Measurements from ENCODE around the gene CCNH.

Gene CCNH

DNA sequence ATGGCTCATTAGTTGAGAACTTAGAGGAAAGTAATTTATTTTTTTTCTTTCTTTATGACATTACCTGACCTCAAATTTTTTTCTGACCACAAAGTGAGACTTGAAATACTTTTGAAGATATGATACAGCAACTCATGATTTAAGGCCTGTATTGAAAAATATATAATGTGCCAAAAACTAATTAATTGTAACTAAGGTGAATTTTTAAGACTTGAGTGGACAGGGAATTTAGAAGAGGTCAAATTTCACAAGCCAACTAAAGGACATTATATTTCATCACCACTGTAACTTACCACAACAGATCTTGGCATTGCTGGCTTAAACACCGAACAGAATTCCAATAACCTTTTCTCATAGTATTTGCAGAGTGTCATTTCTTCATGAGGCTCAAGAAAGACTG lies 1.8 kb downstream of the CCNH start:
- no peak overlapping the region for H3K4me3 ChIP-seq (ENCODE audit: low read depth, low read length)
- POLR2A ChIA-PET: no interaction called here
- DNase-seq (ENCODE audit: low read depth, low spot score): peak; percentile 85
- CTCF ChIA-PET: interaction anchor here (0.8 to 2.9 kb wide), 4 partner anchors 10 to 340 kb away, joined by 3 to 26 read pairs (median 4); no protein-coding TSS in a partner anchor
- TF ChIP-seq, protein P1, sequence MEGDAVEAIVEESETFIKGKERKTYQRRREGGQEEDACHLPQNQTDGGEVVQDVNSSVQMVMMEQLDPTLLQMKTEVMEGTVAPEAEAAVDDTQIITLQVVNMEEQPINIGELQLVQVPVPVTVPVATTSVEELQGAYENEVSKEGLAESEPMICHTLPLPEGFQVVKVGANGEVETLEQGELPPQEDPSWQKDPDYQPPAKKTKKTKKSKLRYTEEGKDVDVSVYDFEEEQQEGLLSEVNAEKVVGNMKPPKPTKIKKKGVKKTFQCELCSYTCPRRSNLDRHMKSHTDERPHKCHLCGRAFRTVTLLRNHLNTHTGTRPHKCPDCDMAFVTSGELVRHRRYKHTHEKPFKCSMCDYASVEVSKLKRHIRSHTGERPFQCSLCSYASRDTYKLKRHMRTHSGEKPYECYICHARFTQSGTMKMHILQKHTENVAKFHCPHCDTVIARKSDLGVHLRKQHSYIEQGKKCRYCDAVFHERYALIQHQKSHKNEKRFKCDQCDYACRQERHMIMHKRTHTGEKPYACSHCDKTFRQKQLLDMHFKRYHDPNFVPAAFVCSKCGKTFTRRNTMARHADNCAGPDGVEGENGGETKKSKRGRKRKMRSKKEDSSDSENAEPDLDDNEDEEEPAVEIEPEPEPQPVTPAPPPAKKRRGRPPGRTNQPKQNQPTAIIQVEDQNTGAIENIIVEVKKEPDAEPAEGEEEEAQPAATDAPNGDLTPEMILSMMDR (IDR thresholded peaks at IDR 0.05; ENCODE audit: insufficient read depth, low read length, missing control alignments): no peak

DNA sequence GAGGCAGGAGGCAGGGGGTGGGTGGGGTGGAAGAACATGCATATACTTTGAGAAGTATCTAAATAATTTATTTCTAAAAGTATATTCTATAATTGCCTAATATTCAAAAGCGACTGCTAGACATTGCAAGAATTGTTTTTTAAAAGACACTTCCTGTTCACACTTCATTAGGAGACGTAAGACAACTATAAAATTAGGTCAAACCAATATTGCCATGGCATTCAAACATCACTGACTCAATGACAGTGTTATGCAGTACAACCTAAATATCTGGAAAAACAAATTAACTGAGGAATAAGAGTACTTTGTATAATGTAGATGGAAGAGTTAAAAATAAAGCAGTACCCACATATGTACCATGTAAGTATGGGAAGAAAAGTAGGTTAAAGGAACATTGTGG lies 4.5 kb downstream of the CCNH start:
- TF ChIP-seq, protein P1 (IDR thresholded peaks at IDR 0.05; ENCODE audit: insufficient read depth, low read length, missing control alignments): no peak
- CTCF ChIA-PET: interaction anchor here (1.0 kb wide), 2 partner anchors 8 to 338 kb away, joined by 3 to 7 read pairs; no protein-coding TSS in a partner anchor
- POLR2A ChIA-PET: no interaction called here
- no peak overlapping the region for H3K4me3 ChIP-seq (ENCODE audit: low read depth, low read length)
- no peak for DNase-seq (ENCODE audit: low read depth, low spot score)

DNA sequence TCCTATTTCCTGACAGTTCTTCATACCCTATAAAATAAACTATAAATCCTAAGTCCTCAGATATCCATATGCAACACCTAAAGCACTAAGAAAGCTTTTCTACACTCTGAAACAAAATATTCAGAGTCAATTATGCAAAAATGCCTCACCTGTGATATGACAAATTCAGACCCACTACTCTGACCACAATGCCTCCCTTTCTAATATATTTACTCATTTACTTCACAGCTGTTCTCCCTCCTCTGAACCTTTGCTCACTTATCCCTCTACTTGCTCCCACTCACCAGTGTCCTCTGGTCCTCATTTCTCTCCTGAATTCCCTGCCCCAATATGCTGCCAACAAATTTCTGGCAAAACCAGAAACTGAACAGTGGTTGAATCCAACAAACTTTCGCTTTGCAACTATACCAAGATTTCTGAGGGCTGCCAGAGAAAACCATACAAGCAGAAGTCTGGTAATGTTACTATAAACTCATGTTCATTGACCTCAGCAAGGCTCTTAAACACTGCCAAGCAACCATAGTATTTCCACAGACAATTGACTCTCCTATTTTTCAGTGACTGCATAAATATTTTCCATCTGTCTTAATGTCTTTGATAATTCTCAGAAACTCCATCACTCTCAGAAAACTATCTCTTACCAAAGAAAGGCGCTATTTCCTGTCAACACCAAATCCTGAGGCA lies 7.1 kb downstream of the CCNH start:
- no peak overlapping the region for H3K4me3 ChIP-seq (ENCODE audit: low read depth, low read length)
- TF ChIP-seq, protein P1 (IDR thresholded peaks at IDR 0.05; ENCODE audit: insufficient read depth, low read length, missing control alignments): no peak
- no peak for DNase-seq (ENCODE audit: low read depth, low spot score)
- CTCF ChIA-PET: interaction anchor here (2.1 to 2.5 kb wide), 2 partner anchors 9 to 335 kb away, joined by 7 to 8 read pairs; no protein-coding TSS in a partner anchor
- POLR2A ChIA-PET: no interaction called here

DNA sequence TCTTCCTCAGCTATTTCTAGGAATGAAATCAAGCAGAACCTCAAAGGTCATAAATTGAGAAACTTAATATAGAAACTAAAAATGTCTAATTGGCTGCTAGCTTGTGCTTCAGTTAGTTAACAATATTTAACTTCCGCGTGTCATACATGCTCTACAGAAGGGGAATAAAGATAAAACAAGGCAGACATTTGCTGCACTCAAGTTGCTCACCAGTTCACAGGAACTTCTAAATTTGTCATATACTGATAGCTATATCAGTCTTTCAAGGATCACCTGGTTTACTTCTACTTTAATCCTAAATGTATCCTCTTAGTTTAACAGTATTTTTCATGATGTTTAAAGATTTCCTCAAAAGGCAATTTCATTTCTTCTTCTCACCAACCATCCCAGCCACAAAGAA lies 8.4 kb downstream of the CCNH start:
- ChIA-PET CTCF (interaction anchor here (2.4 kb wide), 1 partner anchor 334 kb away, joined by 9 read pairs; no protein-coding TSS in a partner anchor), POLR2A (no interaction called here)
- H3K4me3 ChIP-seq (ENCODE audit: low read depth, low read length): no peak overlapping the region
- no peak for DNase-seq (ENCODE audit: low read depth, low spot score)
- TF ChIP-seq, protein P1 (IDR thresholded peaks at IDR 0.05; ENCODE audit: insufficient read depth, low read length, missing control alignments): no peak

DNA sequence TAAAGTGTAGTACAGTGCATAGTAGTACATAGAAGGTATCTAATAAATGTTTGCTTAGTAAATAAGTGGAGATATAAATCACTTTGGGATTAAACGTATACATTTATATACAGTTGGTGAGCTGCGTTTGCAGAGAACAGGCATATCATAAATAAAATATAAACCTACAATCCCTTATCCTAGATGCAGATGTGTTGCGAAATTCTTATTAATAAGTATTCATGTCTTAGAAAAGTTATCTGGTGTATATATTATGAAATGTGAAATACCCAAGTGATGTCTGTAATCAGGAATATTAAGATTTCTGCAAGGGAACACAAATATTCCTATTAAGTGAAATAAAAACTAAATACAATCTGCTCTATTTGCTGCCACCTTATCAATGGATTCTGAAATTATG lies 8.8 kb downstream of the CCNH start:
- DNase-seq (ENCODE audit: low read depth, low spot score): no peak
- POLR2A ChIA-PET: no interaction called here
- CTCF ChIA-PET: interaction anchor here (2.4 kb wide), 1 partner anchor 333 kb away, joined by 9 read pairs; no protein-coding TSS in a partner anchor
- no peak overlapping the region for H3K4me3 ChIP-seq (ENCODE audit: low read depth, low read length)
- TF ChIP-seq, protein P1 (IDR thresholded peaks at IDR 0.05; ENCODE audit: insufficient read depth, low read length, missing control alignments): no peak

DNA sequence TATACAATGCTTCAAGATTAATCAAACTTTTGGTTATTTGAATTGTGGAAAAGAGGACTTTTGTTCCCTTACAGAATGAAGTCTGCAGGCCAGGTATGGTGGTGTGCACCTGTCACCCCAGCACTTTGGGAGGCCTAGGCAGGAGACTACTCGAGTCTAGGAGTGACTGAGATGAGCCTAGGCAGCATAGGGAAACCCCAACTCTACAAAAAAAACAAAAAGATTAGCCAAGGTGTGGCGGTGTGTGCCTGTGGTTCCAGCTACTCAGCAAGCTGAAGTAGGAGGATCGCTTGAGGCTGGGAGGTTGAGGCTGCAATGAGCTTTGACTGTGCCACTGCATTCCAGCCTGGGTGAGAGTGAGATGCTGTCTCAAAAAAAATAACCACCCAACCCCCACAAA lies 9.3 kb downstream of the CCNH start:
- no peak overlapping the region for H3K4me3 ChIP-seq (ENCODE audit: low read depth, low read length)
- POLR2A ChIA-PET: no interaction called here
- no peak for DNase-seq (ENCODE audit: low read depth, low spot score)
- TF ChIP-seq, protein P1 (IDR thresholded peaks at IDR 0.05; ENCODE audit: insufficient read depth, low read length, missing control alignments): no peak
- CTCF ChIA-PET: interaction anchor here (0.6 to 2.4 kb wide), 2 partner anchors 147 to 333 kb away, joined by 3 to 9 read pairs; no protein-coding TSS in a partner anchor
